Right lung (tissue), 5 donors: Measurements from ENCODE around the gene PFKFB3. TPM values are rescaled to one million over a fixed set of nuclear protein-coding genes. Genes with fewer than 3 reads are reported as not detected.
"Not testable (repeated sequence)": the region's sequence is repeated elsewhere in the genome, so short reads cannot be mapped to it uniquely, and the experiment has no call there.

Experiments
- DNase-seq, 2 donors: peaks; one replicate each; pipeline ENCODE4 v3.0.0-alpha.2; 2013
- polyA plus RNA-seq, 5 donors: library from polyadenylated mRNA; unstranded; fragments of 120-200 nt; gene quantifications; one replicate each; pipeline versions ENCODE4 v1.2.1 to v1.2.3, GENCODE V29; 2013; ENCODE audit warnings: inconsistent platforms in 1 of 5, low replicate concordance in 1 of 5; ENCODE audit not compliant: insufficient read length in 5 of 5, insufficient read depth in 1 of 5

The PFKFB3 gene
- polyA plus RNA-seq, 5 donors, result 12.7 to 23.4 (median 19.8) TPM

GRCh38 chr10:6270951-6271350 lies 68.2 kb downstream of the PFKFB3 start:
- DNase-seq, result no peak

GRCh38 chr10:6271663-6272062 lies 68.9 kb downstream of the PFKFB3 start:
- no peak for DNase-seq

- no peak for DNase-seq
Measured at GRCh38 chr10:6272126-6272525, 69.4 kb downstream of the PFKFB3 start.

- DNase-seq, result no peak
Measured at GRCh38 chr10:6273351-6273750, 70.6 kb downstream of the PFKFB3 start.

- no peak for DNase-seq
Measured at GRCh38 chr10:6274040-6274439, 71.3 kb downstream of the PFKFB3 start.

- DNase-seq, result no peak
Measured at GRCh38 chr10:6274484-6274883, 71.8 kb downstream of the PFKFB3 start.

GRCh38 chr10:6275022-6275997 lies 72.6 kb downstream of the PFKFB3 start:
- DNase-seq, result no peak

GRCh38 chr10:6276356-6276755 lies 73.6 kb downstream of the PFKFB3 start:
- DNase-seq, result no peak

GRCh38 chr10:6278519-6279120 lies 75.9 kb downstream of the PFKFB3 start:
- no peak for DNase-seq

GRCh38 chr10:6279540-6280267 lies 77.0 kb downstream of the PFKFB3 start:
- DNase-seq, result no peak

GRCh38 chr10:6280291-6280690 lies 77.6 kb downstream of the PFKFB3 start:
- DNase-seq, result no peak

- no peak for DNase-seq
Measured at GRCh38 chr10:6282454-6282958, 79.8 kb downstream of the PFKFB3 start.

GRCh38 chr10:6283655-6284054 lies 80.9 kb downstream of the PFKFB3 start:
- DNase-seq, result no peak

- not testable (repeated sequence) for DNase-seq
Measured at GRCh38 chr10:6290621-6291020, 87.9 kb downstream of the PFKFB3 start.

GRCh38 chr10:6292741-6293151 lies 90.0 kb downstream of the PFKFB3 start:
- DNase-seq, result no peak

- DNase-seq, result not testable (repeated sequence)
Measured at GRCh38 chr10:6296425-6296824, 93.7 kb downstream of the PFKFB3 start.

GRCh38 chr10:6296828-6297251 lies 94.1 kb downstream of the PFKFB3 start:
- DNase-seq, result no peak

- DNase-seq, result no peak
Measured at GRCh38 chr10:6297522-6297921, 94.8 kb downstream of the PFKFB3 start.

GRCh38 chr10:6297951-6298381 lies 95.2 kb downstream of the PFKFB3 start:
- DNase-seq, result no peak

- DNase-seq, result no peak
Measured at GRCh38 chr10:6298428-6298827, 95.7 kb downstream of the PFKFB3 start.

GRCh38 chr10:6299234-6299633 lies 96.5 kb downstream of the PFKFB3 start:
- DNase-seq, result no peak

GRCh38 chr10:6299743-6300105 lies 97.0 kb downstream of the PFKFB3 start:
- no peak for DNase-seq
